Measurements from ENCODE around the gene SPTBN1. TPM values are rescaled to one million over a fixed set of nuclear protein-coding genes. Genes with fewer than 3 reads are reported as not detected.
A peak's percentile ranks its signal among the peaks of the same experiment; 100 is the strongest.

Gene SPTBN1
- total RNA-seq, 1 donor, result 206 TPM

DNA sequence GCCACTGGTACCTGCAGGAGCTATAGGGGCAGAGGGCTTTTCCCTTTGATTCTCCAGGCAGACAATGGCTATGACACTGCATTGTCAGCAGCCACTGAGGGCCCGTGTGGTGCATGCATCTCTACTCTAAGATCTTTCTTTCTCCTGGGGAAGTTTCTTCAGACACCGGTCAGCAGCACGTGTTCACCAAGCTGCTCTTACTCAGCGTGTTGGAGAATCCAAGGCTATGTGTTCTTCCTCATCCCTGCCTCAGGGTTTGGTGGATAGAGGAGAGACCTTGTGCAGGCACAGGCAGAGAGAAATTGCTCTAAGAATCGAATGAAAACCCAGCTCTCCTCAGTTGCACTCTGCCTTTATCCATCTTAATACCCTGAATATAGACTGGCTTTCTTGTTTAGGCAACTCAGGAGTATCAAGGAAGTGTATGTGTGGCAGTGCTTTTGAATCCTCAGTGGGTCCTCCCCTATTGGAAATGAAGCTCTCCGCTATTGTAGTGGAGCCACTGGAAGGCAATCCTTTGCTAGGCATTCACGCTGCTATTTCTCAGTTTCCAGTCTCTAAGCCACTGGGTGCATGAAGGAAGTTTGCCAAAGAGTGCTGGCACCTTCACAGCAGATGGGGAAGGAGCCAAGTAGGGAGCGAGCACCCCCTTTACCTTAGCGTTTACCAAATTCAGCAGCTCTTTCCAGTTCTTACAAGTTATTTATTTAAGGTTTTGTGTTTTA lies 180.4 kb downstream of the SPTBN1 start:
- no peak for DNase-seq (ENCODE audit: low read depth in 2 of 3, low spot score in 2 of 3)

DNA sequence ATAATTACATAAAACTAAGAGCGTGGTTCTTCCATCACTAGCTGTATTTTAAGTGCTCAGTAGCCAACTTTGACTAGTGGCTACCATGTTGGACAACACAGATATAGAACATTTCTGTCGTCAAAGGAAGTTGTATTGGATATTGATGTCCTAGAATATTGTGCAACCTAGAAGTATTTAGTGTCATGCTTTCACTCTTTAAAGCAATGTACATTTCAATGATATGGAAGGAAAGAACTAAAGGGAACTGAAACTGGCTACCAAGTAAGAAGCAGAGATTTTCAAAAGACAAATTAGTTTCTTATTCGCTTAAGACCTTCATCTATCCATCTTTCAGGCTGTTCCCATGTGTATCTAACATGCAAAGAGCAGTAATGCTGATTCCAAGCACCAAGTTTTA lies 182.0 kb downstream of the SPTBN1 start:
- DNase-seq (ENCODE audit: low read depth in 2 of 3, low spot score in 2 of 3), result no peak

- DNase-seq (ENCODE audit: low read depth in 2 of 3, low spot score in 2 of 3), result no peak
These were observed 182.7 kb downstream of the SPTBN1 start for GRCh38 chr2:54638774-54639187.

GRCh38 chr2:54639609-54640008 lies 183.5 kb downstream of the SPTBN1 start:
- no peak for DNase-seq (ENCODE audit: low read depth in 2 of 3, low spot score in 2 of 3)

GRCh38 chr2:54640834-54641540 lies 184.9 kb downstream of the SPTBN1 start:
- DNase-seq (ENCODE audit: low read depth in 2 of 3, low spot score in 2 of 3), result no peak

DNA sequence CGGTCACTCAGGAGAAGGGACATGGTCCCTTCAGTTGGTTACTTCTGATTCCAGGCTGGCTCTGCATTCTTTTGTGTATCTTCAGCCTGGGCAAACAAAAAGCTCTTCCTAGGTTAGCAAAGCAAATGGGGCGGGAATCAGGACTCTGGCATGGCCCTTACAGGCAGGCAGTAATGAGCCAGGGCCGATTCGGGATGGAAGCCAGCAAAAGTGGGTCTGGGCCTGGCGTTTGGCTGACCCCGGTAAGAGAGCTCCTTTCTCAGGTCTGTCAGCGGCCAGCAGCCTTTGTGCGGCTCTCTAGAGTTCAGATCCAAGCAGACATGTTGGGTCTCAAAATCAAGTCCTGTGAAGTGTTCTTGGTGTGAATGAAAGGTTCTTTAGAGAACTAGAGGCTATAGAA lies 185.9 kb downstream of the SPTBN1 start:
- DNase-seq (ENCODE audit: low read depth in 2 of 3, low spot score in 2 of 3), result no peak

DNA sequence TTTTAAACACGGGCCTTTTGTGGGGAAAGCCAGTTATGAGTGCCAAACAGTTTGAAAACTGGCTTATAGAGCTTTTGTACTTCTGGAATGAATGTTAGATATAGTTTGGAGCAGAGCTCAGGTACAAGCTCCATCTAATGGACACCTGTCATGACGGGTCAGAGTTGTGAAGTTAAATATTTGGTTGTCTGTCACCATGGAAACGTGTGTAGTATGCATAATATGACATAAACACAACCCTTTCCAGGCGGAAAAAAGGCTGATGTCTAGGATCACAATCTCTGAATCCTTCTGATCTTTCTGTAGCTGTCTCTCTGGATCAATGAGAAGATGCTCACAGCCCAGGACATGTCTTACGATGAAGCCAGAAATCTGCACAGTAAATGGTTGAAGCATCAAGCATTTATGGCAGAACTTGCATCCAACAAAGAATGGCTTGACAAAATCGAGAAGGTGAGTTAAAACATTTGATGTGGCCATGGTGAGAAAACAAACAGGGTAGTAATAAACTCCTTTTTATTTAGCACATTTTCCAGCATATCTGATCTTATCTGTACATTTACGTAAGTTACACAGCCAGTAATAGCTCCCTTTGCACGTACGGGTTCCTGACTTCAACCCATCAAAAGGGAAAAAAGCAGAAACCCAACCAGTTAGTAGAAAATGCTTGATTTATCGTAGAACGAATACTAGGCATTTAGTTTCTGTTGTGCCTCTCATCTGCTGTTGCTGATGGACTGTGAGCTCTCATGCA lies 186.7 kb downstream of the SPTBN1 start:
- DNase-seq (ENCODE audit: low read depth in 2 of 3, low spot score in 2 of 3), result no peak

DNA sequence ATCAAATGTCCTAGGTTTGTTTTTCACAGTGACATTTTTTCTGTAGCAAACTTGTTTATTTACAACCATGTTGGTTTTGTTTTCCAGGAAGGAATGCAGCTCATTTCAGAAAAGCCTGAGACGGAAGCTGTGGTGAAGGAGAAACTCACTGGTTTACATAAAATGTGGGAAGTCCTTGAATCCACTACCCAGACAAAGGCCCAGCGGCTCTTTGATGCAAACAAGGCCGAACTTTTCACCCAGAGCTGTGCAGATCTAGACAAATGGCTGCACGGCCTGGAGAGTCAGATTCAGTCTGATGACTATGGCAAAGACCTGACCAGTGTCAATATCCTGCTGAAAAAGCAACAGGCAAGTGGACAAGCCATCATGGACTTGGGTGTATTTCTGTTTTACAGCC lies 188.1 kb downstream of the SPTBN1 start:
- DNase-seq (ENCODE audit: low read depth in 2 of 3, low spot score in 2 of 3), result no peak

- DNase-seq (ENCODE audit: low read depth in 2 of 3, low spot score in 2 of 3), result no peak
These were observed 190.2 kb downstream of the SPTBN1 start for GRCh38 chr2:54646170-54646927.

- no peak for DNase-seq (ENCODE audit: low read depth in 2 of 3, low spot score in 2 of 3)
These were observed 192.1 kb downstream of the SPTBN1 start for GRCh38 chr2:54648256-54648655.

GRCh38 chr2:54649191-54649590 lies 193.1 kb downstream of the SPTBN1 start:
- no peak for DNase-seq (ENCODE audit: low read depth in 2 of 3, low spot score in 2 of 3)

DNA sequence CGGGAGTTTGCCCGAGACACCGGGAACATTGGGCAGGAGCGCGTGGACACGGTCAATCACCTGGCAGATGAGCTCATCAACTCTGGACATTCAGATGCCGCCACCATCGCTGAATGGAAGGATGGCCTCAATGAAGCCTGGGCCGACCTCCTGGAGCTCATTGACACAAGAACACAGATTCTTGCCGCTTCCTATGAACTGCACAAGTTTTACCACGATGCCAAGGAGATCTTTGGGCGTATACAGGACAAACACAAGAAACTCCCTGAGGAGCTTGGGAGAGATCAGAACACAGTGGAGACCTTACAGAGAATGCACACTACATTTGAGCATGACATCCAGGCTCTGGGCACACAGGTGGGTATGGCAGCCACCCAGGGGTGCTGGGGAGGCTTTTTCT lies 193.5 kb downstream of the SPTBN1 start:
- DNase-seq (ENCODE audit: low read depth in 2 of 3, low spot score in 2 of 3), result no peak

DNA sequence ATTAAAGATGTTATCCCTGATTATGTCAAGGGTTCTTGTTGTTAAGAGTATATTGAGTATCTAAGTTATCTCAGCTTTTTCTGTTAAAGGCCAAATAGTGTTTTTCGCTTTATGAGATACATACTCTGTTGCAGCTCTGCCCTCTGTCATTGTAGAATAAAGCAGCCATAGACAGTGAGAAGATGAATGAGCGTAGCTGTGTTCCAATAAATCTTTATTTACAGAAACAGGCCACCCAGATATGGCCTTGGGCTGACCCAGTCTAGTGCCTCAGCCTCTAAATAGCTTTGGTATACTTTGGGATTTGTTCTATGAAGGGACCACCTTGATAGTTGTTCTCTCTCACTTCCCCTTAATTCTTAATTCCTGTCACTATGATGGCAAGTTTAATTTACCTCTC lies 194.5 kb downstream of the SPTBN1 start:
- DNase-seq (ENCODE audit: low read depth in 2 of 3, low spot score in 2 of 3), result no peak

- no peak for DNase-seq (ENCODE audit: low read depth in 2 of 3, low spot score in 2 of 3)
These were observed 195.2 kb downstream of the SPTBN1 start for GRCh38 chr2:54651291-54651690.

- DNase-seq (ENCODE audit: low read depth in 2 of 3, low spot score in 2 of 3), result no peak
These were observed 196.4 kb downstream of the SPTBN1 start for GRCh38 chr2:54652540-54652939.

GRCh38 chr2:54653572-54654204 lies 197.6 kb downstream of the SPTBN1 start:
- DNase-seq (ENCODE audit: low read depth in 2 of 3, low spot score in 2 of 3), result no peak

GRCh38 chr2:54655046-54655809 lies 199.1 kb downstream of the SPTBN1 start:
- no peak for DNase-seq (ENCODE audit: low read depth in 2 of 3, low spot score in 2 of 3)

DNA sequence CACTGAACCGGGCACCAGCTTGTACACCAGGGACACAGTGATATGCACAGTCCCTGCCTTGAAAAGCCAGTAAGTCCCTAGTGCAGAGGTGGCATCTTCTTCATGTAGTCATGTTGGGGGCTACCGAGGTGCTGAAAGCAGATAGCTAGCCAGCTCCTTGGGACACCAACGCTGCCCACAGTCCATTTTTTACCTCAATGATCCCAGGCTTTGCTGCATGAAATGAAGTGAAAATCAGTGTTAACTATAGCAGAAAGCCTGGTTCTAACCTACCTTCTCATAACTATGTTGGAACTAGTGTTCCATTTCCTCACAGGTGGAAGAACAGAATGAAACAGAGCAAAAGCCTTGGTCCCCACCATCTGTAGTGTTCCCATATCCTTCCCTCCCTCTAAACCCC lies 200.7 kb downstream of the SPTBN1 start:
- DNase-seq (ENCODE audit: low read depth in 2 of 3, low spot score in 2 of 3), result no peak

DNA sequence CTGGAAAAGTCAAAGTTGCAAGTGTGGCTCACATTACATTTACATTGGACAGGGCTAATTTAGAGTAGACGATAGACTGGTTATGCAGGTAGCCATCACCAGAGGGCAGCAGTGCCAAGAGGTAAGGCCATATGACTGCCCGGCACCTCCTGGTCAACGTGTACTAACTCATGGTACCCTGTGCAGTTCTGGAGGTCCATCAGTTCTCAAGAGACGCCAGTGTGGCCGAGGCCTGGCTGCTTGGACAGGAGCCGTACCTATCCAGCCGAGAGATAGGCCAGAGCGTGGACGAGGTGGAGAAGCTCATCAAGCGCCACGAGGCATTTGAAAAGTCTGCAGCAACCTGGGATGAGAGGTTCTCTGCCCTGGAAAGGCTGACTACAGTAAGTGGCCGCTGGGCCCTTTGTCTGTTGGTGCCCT lies 201.5 kb downstream of the SPTBN1 start:
- peak in 2 of 3 donors; percentile 22 to 52 for DNase-seq (ENCODE audit: low read depth in 2 of 3, low spot score in 2 of 3)

Data from hematopoietic multipotent progenitor cell (in vitro differentiated cells).